GM12891 (cell line): ENCODE measurements around the gene IFIT2.

Source experiments
- POLR2A ChIP-seq: IDR thresholded peaks from 2 replicates; pipeline ENCODE4 v1.6.1; 2011; ENCODE audit warnings: low read depth, low read length, control low read depth
- POLR2AphosphoS5 ChIP-seq: IDR thresholded peaks from 2 replicates; pipeline ENCODE4 v1.6.1; 2011; ENCODE audit warnings: low read depth, low read length, control low read depth
- POU2F2 ChIP-seq: IDR thresholded peaks from 2 replicates; pipeline ENCODE4 v1.6.1; 2011; ENCODE audit warnings: low read depth, mild to moderate bottlenecking, control low read depth, low read length, moderate library complexity
- TAF1 ChIP-seq: IDR thresholded peaks from 2 replicates; pipeline ENCODE4 v1.6.1; 2011; ENCODE audit warnings: low read depth, low read length, control low read depth

DNA sequence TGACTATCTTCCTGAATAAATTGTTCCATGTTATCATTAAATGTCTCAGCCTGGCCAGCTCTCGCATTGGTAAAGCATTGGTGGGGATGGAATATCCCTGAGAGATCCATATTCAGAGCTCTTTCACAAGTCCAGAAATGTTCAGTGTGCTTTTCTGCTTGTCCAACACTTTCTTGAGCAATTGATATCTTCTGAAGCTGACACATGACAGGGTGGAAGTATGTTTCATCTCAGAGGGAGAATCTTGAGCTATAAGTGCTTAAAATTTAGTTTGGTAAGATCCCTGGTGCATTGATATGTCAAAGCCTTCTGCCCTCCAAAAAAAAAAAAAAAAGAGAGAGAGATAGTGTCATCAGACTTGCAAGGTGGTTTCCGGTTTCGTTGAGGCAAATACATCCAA, 33.4 kb downstream of the IFIT2 start:
- TF ChIP-seq POU2F2 (no peak), POLR2AphosphoS5 (no peak), POLR2A (no peak), TAF1 (no peak)
